C1 segment of cervical spinal cord (tissue), 14 donors: ENCODE results near the gene CCDC197.

Experiments used
- DNase-seq, 14 donors: peaks; one replicate each; lab custom pipeline; 2025; lab: John Stamatoyannopoulos, UW

The CCDC197 gene

GRCh38 chr14:94041551-94042346, 44.6 kb downstream of the CCDC197 start:
- DNase-seq: no peak

DNA sequence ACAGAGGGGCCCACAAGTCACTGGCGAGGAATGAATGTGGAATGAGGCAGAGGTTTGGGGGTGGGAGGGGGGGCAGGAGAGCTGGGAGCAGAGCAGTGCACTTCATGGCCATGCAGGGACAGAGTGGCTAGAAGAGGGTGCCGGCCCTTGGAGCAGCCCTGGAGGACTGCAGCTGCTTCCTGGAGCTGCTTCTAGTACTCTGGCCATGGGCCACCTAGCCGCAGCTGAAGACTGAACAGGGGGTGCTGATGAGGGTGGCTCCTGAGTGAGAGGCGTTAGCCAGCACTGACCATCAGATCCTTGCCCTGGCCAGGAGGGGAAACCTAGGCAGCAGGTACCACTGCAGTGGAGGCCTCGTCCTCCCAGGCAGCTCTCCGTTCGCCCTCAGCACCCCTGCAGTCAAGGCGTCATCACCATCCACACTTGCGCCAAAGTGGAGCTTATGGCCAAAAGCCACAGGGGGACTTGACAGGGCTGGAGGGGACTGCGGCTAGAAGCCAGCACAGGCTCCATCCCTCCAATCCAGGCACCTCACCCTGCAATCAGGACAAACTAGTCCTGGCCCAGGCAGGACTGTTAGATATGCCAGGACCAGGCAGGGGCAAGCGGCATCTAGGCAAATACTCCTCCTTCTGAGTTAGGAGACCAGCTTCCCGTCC, 45.5 kb downstream of the CCDC197 start:
- no peak for DNase-seq

DNA sequence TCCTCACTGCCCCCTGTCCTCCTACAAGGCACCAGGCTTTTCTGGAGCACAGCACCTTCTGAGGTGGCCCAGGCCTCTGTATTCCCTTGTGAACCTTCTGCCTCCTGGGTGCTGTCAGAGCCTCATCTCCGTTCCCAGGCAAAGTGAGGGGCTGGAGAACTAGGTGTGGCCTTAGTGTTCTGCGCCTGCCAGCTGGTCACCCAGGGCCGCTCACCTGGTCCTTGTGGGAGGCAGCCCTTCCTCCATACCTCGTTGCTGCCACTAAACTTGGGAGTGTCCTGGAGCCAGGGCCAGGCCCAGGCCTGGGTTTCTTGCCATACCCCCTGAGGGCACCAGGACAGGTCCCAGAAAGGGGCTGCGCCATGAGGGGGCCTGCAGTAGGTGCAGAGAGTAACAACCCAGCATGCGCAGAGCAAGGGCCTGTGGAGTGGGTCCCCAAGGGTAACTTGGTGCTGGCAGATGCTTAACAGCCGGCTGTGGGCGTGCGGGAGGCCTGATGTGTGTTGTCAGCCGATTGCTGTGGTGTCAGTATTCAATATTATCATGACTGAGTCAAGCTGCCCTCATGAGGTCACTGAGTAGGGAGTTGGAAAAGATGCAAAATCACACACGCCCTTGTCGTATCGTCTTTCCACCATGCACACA, 46.1 kb downstream of the CCDC197 start:
- DNase-seq: no peak

GRCh38 chr14:94043756-94044475, 46.8 kb downstream of the CCDC197 start:
- no peak for DNase-seq

DNA sequence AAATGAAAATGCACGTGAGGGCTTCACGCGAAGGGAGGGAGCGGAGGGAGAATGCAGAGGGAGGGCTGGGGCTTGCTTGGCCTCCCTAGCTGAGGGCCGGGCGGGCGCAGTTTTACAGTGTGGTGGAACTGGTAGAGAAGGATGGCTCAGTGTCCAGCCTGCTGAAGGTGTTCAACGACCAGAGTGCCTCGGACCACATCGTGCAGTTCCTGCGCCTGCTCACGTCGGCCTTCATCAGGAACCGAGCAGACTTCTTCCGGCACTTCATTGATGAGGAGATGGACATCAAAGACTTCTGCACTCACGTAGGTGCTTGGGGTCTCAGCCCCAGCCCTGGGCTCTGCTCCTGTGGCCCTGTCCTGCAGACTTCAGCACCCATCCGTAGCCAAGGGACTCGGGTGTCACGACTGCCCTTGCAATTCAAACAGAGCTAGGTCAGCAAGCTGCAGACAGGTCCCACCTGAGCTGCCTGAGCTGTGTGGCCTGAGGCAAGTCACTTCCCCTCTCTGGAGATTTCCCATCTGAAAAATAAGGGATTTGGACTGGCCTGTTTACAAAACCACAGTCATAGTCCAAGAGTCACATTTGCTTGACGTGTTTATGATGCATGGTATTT, 47.5 kb downstream of the CCDC197 start:
- no peak for DNase-seq

DNA sequence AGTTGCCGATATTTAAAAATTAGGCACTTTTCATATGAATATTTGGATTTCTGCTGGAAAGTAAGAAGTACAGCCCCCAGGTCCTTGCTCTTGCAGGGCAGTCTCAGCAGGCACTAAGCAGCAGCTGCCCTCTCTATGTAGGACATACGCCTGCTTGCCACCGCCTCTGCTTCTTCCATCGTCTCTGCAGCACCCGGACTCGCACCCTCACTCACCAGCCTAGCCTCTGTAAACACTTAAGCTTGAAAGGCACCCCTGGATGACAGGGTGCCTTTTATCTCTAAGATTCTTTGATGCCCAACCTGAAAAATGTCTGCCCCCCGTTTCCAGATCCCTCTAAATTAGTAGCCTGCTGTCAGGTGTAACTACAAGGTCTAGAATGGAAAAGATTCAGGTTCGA, 48.0 kb downstream of the CCDC197 start:
- DNase-seq: no peak

GRCh38 chr14:94045563-94046345, 48.7 kb downstream of the CCDC197 start:
- no peak for DNase-seq

DNA sequence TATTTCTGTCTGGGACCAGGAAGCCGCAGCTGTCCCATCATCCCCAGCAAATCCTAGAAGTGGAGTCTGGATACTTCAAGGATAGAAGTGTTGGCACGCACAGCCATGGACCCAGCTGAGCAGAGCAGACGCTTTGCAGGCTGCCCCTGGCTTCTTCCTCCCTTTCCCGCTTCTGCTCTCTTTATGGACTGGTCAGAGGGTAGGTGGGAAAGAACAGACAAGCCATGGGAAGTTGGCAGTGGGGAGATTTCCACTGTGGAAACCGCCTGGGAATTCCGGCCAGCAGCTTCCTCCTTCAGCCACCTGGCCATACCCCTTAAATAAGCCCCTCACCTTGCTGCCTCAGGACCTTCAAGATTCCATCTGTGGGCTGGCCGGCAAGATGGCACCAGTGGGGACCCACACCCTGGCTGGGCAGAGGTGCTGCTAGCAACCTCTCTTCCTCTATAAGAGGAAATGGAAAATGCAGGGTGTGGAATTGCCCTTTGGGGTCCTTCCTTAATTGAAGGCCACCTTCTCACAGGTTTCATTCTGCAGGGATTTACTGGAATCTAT, 49.7 kb downstream of the CCDC197 start:
- no peak for DNase-seq

DNA sequence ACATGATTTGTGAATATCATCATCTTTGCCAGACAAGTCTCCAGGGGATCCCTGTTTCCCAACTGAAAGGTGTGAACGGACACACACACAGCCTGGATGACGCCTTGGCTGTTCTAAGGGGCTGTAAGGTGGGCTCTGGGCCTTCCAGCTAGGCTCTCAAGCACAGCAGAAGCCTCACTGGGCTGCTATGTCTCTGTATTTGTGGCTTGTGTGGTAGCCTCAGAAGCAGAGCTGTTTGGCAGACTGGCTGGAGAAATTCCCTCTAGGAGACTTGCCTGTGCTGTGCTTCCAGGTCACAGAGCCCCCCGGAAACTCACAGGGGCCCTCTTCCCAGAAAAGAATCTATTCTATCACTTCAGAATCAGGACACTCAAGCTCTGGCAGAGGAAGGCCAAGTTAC, 50.5 kb downstream of the CCDC197 start:
- no peak for DNase-seq

GRCh38 chr14:94048691-94049624, 51.9 kb downstream of the CCDC197 start:
- peak in 2 of 14 donors; percentile 22 to 25 for DNase-seq

- DNase-seq: no peak
Measured at GRCh38 chr14:94049625-94050023, 52.5 kb downstream of the CCDC197 start.

DNA sequence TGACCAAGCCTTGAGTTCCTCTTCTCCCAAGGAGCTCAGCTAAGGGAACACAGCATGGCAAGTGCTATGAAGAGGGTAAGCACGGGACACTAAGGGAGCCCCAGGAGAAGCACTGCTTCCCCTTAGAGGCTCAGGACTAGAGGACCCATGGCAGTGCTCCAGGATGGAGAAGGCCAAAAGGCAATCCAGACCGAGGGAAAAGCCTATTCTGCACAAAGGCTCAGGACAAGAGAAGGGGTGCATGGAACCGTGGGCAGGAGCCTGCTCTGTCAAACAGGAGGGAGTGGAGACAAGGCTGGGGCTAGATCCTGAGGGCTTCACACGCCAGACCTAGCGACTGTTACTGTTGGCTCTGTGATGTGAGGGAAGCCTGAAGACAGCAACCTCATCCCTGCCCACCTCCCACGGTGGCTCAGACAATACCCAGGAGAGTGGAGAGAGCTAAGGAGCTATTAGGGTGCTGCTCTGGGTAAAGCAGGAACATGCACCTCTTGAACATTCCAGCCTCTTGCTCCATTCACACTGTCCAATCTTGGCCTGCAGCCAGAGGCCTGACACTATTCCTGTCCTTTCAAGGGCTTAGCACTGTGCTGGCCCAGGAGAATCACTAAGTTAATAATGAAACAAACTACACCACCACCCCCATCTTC, 53.3 kb downstream of the CCDC197 start:
- DNase-seq: no peak

- peak in 9 of 14 donors; percentile 25 to 69 (median 52) for DNase-seq
Measured at GRCh38 chr14:94051115-94051514, 54.0 kb downstream of the CCDC197 start.

GRCh38 chr14:94051779-94052178, 54.7 kb downstream of the CCDC197 start:
- DNase-seq: no peak

- DNase-seq: no peak
Measured at GRCh38 chr14:94052199-94052598, 55.1 kb downstream of the CCDC197 start.

- no peak for DNase-seq
Measured at GRCh38 chr14:94052662-94053061, 55.6 kb downstream of the CCDC197 start.

- DNase-seq: no peak
Measured at GRCh38 chr14:94054401-94054800, 57.3 kb downstream of the CCDC197 start.

- DNase-seq: no peak
Measured at GRCh38 chr14:94054936-94055335, 57.8 kb downstream of the CCDC197 start.
